GM21423 (cell line): ENCODE data around the gene SNRPB2.

Experiments
- ATAC-seq: cut with Tn5 transposase; IDR thresholded peaks from one replicate; pipeline ENCODE4 v1.9.1; 2021; ENCODE audit warnings: mild to moderate bottlenecking, moderate library complexity; ENCODE audit not compliant: unreplicated experiment

The SNRPB2 gene

DNA sequence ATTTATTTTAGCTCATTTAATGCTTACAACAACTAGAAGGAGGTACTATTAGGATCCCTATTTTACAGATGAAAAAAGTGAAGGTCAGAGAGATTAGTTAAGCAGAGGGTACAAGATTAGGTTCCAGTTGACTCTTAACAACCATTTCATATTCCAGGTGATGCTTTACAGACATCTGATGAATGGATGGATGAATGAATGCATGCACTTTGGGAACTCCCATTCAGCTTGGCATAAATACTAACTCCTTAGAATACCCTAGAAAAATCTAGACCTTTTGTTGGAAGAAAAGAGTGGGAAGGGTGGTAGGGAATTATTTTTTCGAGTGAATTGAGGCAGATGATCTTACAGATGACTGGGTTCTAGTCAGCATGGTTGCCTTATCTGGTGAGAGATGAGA lies 746 bp upstream of the SNRPB2 start:
- no peak for ATAC-seq

DNA sequence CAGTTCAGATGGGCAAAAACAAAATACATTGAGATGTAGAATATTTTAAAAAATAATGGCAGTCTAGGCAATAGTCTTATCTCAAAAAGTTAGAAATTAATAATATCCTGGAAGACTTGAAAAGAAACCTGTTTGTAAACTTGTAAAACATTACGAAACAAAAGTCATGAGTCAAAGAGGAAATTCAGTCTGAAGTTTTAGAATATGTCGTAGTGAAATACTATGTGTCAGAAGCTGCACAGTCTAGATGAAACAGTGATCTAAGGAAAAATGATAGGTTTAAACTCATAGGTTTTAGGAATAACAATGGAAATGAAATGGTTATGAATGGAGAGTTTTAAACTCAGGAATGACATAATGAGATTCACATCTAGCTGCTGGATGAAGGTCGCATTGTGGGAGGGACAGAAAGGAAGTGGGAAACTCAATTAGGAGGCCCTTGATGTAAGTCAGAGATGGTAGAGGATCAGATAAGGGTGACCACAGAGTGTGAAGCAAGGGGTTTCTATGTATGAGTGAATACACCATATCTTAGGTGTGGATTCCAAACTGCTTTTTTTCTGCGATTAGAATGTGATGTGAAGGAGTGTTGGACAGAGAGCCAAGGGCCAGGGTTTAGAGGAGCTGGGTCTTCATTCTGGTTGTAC lies 2.8 kb downstream of the SNRPB2 start:
- no peak for ATAC-seq

DNA sequence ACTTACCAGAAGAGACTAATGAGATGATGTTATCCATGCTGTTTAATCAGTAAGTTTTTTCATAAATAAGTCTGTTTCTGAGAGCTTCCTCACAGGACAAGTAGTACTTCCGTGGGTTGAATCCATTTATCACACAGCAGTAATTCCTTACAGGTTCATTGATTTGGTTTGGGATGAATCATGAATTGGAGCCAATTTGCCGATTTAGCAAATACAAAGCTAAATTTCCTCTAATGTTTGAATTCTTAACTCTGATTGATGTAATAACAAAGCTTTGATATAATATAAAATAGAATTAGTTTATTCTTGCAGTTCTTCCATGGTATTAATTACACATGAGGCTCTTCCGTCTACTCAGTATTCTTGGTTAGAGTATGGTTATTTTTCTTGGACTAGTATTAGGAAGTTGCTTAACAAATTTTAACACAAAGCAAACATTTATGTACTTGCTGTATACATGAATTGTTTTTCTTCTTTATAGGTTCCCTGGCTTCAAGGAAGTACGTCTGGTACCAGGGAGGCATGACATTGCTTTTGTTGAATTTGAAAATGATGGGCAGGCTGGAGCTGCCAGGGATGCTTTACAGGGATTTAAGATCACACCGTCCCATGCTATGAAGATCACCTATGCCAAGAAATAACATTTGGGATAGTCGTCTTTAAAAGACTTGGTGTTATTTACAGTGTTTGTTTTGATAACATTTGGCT lies 10.7 kb downstream of the SNRPB2 start:
- no peak for ATAC-seq

DNA sequence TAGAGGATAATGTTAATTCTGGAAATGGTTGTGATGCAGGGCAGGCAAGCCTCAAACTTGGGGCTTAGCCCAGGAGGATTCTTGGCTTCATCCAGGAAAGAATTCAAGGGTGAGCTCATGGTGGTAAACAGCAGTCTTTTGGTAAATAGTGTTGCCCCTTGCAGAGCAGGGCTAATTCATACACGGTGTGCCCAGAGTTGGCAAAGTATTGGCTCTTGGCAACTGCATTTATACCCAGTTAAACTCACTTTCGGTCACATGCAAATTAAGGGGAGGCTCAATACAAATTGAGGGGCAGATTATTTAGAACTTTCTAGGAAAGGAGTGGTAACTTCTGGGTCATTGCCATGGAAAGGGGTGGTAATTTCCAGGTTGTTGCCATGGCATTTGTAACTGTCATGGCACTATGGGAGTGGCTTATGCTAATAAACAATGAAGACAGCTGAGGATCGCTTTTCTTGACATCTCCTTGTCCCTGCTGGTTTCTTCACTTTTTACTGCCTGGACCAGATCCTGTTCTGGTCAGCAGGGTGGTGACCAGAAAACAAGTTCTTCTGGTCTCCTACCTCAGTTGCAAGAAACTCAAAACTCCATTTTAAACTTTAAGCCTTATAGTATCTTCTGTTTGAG lies 14.5 kb downstream of the SNRPB2 start:
- ATAC-seq = no peak

DNA sequence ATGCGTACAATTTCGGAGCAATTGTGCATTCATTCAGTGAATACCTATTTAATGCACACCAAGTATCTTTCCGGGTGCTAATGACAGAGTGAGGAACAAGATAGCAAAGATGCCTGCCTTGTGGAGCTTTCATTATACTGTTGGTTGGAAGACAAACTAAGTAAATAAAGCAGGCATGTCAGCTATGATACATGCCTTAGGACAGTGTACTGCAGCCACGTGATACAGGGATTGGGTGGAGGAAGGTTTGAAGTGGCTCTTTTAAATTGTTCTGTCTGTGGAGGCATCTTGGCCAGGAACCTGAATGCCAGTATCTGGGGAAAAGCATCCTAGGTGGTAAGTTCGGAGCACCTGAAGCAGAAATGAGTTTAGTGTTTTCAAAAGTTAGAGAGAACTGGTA lies 15.4 kb downstream of the SNRPB2 start:
- no peak for ATAC-seq

DNA sequence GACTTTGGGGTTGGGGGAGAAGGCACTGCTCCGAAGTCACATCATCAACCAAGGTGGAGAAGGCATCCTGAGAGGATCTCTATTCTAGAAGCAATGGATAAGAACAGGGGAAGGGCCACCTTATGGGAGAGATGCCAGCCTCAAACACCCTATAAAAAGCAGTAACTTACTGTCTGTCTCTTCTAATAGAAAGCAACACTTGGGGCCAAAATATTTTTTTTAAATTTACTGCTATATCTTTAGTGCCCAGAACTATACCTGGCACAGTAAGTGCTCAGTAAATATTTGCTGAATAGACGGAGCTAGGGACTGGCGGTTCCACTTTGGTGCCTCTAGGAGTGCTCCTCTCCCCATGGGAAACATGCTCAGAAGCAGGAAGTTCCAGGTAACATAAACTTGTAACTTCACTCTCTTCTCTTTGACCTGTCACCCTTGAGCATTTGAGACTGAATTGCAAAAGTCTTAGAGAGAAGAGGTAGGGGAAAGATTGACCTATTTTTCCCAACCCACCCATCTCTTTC lies 17.5 kb downstream of the SNRPB2 start:
- ATAC-seq = no peak

DNA sequence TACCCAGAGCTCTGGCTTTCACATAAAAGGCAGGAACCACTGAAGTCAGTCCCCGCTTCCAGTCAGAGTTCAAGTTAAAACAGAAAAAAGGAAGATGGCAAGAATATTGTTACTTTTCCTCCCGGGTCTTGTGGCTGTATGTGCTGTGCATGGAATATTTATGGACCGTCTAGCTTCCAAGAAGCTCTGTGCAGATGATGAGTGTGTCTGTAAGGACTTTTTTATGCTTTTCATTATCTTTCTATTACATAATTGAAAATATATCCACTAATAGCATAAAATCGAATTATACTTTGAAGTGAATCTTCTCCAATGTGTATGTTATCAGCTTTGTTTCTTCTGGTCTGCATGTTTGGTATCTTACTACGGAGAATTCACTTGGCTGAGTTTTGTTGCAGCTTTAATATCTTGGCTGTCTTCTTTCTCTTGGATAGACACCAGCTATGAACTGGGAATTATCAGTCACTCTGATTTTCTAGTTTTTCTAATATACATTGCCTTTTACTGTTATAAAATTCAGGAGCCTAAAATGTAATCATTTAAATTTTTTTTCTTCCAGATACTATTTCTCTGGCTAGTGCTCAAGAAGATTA lies 18.6 kb downstream of the SNRPB2 start, which contains the start of gene OTOR:
Gene OTOR (plus strand): TSS at position 51 of the 593 bp plus-strand sequence. CDS start 44 bp downstream, at position 95.
- no peak for ATAC-seq

DNA sequence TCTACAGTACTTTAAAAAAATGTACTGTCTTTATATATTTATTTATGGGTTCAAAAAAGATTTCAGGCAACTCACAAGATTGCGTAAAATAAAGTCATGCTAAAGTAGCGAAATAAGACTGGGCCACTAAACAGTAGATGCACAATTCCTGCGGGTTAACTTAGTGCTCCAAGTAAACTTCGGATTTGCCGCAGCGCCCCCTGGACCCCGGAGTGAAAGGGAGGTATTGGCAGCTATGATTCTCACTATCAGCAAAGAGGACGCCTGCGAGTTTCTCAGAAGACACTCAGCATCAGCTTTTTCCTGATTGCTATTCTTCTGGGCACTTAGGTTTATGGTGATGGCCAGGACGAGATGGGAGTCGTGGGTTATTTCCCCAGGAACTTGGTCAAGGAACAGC lies 19.7 kb downstream of the SNRPB2 start:
- no peak for ATAC-seq

DNA sequence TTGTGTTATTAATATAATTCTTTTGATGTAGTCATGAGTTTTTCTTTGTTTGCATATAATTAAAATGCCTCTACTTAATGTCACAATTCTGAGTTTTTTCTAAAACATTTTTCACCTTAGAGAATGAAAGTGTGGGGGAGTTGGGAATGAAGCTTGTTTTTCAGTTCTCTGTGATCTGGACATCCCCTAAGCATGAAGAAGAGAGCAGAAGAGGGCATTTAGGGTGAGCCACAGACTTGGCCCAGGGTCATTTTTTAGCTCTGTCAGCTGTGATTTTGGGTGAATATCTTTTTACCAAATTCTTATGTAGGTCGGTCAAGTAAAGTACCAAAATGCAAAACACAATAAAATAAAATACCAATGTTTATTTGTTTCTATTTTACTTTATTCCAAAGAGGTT lies 22.3 kb downstream of the SNRPB2 start:
- ATAC-seq = no peak

DNA sequence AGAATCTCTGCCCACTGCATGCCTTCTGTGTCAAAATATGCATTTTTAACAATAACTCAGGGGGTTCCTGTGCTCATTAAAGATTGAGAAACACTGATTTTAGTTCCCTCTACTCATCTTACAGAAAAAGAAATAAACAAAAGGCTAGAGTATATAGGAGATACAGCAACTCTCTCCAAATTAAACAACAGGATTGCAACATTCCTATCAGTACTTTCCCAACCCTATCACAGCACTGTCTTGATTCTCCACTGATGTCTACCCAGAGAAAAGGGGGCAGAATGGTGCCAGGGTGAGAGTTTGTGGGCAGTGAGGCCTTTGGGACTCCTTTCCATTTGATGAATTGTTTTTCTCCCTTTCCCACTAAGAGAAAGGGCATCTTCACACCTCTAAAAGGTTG lies 23.1 kb downstream of the SNRPB2 start:
- no peak for ATAC-seq

DNA sequence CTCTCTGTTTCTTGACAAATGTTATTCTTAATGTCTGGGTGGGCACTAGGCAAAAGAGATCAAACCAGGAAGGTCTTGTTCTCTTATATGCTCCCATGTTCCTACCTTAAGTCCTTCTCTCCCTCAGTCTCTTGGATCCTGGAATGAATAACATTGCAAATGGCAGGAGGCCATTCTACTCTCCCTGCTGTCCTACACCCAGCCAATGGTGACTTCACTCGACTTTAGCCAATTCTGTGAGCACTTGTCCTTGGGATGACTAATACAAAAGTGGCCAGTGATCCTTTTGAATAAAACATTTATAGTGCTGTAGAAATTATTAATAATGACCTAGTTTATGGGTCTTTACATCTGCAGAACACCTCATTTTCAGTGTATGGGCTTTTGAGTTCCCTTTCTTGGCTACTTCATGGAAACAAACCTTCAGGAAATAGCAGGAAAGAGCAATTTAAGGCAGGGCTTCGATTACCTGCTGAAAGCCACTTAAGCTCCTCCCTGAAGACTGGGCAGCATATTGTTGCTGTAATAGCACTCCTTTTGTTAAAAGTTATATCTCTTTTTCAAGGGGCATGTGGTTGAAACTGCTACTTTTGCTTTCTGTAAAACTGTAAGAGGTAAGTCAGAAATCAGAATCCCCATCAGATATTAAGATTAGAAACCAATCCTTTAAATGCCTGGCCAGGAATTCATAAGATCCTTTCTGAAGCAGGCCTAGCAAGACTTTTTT lies 28.8 kb downstream of the SNRPB2 start:
- ATAC-seq = no peak

DNA sequence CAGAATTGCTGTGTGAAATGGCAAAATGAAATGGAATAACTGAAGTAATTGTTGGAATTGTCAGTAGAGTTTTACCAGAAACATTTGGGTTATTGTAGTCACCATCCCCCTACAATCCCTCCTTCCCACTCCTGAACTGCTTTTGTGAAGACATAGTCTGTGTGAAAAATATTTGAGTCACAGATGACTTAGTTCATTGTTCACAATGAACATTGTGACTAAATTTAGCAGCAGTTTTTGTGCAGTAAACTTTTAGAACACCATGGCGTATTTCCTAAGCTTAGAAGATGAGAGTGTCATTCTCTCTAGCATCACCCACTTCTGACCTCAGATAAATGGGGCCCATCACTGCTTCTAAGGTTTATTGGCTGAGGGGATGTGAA lies 29.3 kb downstream of the SNRPB2 start:
- no peak for ATAC-seq

DNA sequence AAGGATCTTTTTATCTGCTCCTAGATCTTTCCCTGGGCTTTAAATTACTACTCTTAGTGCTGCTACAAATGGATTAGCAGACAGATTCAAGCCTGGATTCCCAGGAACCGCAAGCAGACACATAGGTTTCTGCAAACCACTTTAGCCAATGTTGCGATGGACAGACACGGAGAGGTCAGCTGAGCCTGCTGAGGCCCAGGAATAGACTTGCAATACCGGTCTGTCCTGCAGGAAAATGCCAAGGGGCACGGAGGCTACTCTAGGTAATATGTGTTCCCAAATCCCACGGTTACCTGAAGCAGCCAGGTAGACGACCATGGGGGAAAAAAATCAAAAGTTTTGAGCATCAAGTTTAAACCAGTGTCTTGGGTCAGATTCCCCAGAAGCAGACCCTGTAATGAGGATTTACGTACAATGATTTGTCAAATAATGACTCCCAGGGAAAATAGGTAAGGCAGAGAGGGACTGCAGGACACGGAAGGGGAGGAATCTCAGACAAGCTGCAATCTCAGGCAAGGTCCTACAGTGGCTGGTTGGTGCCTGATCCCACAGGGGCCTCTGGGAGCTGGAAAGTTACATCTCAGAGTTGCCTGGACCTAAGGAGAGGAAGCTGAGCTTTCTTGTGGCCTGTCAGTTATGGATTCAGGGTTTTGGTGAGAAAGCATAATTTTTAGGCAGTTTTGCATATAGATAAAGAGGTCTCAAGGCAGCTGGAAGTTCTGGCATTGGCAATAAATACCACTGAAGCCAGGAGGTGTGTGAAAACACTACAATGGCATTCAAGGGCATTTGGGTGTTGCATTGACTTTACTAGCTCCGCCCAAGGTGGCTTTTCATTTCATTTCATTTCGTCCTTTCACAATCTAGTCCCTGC lies 30.8 kb downstream of the SNRPB2 start:
- no peak for ATAC-seq

DNA sequence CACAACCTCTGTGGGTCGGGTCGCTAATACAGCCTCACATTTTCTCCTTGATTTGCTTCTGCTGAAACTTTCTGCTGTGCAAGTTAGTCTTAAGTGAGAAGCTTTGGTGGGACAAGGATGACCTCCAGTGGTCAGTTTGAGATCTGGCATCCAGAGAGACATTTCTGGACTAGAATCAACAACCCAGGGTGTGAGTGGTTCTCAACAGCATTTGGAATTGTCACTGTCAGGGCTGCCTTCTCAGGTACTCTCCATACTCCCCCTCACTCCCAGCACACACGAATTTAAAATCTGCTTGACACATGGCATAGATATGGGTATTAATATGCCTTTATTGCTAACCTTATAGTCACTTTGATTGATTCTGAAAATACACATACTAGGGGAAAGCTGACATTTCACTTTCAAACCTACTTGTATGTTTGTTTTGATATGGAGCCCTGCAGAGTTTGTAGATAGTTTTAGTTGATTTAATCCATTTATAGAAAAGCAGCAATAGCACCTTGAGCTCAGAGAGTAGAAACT lies 31.5 kb downstream of the SNRPB2 start:
- ATAC-seq = peak; percentile 68

DNA sequence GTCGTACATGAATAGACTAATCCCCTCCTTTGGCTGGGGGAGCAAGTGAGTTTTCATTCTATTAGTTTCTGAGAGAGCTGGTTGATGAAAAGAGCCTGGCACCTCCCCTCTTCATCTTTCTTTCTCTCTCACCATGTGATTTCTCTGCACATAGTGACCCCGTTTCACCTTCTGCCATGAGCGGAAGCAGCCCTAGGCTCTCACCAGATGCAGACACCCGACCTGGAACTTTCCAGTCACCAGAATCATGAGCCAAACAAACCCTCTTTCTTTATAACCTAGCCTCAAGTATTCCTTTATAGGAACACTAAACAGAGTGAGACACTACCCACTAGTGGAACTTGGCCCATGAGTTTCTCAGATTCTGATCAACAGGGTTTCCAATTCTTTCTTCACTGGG lies 34.7 kb downstream of the SNRPB2 start:
- no peak for ATAC-seq

DNA sequence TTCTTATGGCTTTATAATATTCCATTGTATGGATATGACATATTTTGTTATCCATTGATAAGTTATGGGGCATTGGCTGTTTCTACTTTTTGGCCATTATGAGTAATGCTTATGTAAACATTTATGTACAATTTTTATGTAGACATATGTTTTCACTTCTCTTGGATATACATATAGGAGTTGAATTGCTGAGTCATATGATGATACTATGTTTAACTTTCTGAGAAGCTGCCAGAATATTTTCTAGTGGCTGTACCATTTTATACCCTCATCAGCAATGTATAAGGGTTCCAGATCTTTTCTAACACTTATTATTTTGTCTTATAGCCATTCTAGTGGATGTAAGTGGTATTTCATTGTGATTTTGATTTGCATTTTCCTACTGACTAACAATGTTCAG lies 41.4 kb downstream of the SNRPB2 start:
- no peak for ATAC-seq

DNA sequence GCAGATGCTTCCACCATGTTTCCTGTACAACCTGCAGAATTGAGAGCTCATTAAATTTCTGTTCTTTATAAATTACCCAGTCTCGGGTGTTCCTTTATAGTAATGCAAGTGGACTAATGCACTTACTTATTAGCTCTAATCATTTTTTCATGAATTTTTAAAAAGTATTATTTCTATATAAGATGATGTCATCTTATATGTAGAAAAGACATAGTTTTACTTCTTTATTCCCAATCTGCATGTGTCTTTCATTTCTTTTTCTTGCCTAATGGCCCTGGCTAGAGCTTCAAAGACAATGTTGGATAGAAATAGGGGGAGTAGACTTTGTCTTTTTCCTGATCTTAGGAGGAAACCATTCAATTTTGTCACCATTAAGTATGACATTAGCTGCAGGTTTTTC lies 46.1 kb downstream of the SNRPB2 start:
- ATAC-seq = no peak

DNA sequence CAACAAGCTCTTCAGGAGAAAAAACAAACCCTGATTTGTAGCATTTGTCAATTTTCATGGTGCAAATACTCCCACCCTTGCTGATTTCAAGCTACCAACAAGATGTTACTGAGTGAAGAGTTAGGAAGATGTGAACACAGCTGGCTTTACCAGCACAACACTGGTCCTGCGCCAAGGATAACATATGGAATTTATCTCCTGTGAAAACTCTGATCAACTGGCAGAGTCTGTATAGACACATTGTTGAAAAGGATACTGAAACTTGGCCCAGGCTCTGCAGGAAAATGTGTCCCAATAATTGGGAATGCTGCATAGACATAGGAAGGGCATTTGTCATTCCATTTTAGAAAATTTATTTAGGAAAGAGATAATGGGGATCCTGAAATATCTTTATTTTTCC lies 47.3 kb downstream of the SNRPB2 start:
- no peak for ATAC-seq

DNA sequence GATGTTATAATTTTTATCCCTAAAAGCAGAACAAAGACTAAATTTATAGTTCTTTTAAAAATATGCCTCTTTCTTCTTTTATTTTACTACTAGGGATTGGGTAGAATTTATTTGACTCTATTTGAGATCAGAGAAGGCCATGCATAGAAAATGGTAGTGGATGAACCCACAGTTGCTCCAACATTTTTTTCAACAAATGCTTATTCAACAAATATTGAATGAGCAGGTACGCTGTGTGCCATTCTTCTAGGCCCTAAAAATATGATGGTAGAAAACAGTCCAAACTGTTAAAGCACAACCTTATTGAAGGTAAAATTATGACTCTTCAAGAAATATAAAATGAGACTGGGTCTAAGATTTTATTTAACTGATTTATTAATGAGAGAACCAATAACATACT lies 48.3 kb downstream of the SNRPB2 start:
- no peak for ATAC-seq

DNA sequence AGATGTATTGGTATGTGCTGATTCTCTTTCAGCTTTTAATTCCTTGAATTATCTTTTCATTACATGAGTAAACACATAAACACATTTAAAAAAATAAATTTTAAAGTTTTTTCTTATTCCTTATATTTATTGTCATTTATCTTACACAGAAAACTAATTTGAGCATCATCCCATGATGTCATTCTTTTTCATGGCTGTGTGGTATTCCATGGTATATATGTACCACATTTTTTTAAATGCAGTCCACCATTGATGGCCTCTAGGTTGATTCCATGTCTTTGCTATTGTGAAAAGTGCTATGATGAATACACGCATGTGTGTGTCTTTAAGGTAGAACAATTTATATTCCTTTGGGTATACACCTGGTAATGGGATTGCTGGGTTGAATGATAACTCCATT lies 51.7 kb downstream of the SNRPB2 start:
- ATAC-seq = no peak
